Sigmoid colon (tissue), 4 donors: ENCODE data around the gene HAT1.

ENCODE experiments used
- CTCF ChIP-seq, 4 experiments: fragments of 450-650 bp in 3 of 4; fragments of 200-600 bp in 1 of 4; IDR thresholded peaks; one replicate each; pipeline ENCODE4 v1.5.1; 2016 to 2019; ENCODE audit warnings: antibody characterized with exemption in 4 of 4, mild to moderate bottlenecking in 3 of 4, moderate library complexity in 2 of 4
- EP300 ChIP-seq, 4 donors: sonication (generic); formaldehyde crosslinking; IDR thresholded peaks; one replicate each; pipeline ENCODE4 v1.6.1; 2017; ENCODE audit warnings: antibody characterized with exemption in 4 of 4
- POLR2A ChIP-seq, 2 donors: fragments of 450-650 bp; IDR thresholded peaks; one replicate each; pipeline ENCODE4 v1.6.1; 2016; ENCODE audit warnings: antibody characterized with exemption in 2 of 2, mild to moderate bottlenecking in 2 of 2, moderate library complexity in 2 of 2
- POLR2AphosphoS5 ChIP-seq, 4 donors: sonication (generic); formaldehyde crosslinking; IDR thresholded peaks; one replicate each; pipeline ENCODE4 v1.6.1; 2017; ENCODE audit warnings: antibody characterized with exemption in 4 of 4

- no peak for TF ChIP-seq POLR2A (IDR thresholded peaks at IDR 0.05)
- TF ChIP-seq CTCF (IDR thresholded peaks at IDR 0.05): no peak
- no peak for TF ChIP-seq EP300 (IDR thresholded peaks at IDR 0.05)
- TF ChIP-seq POLR2AphosphoS5 (IDR thresholded peaks at IDR 0.05): no peak
Measured at GRCh38 chr2:171908235-171908634, 14.0 kb upstream of the HAT1 start.
